ENCODE data around the gene ADAM22.

DNA sequence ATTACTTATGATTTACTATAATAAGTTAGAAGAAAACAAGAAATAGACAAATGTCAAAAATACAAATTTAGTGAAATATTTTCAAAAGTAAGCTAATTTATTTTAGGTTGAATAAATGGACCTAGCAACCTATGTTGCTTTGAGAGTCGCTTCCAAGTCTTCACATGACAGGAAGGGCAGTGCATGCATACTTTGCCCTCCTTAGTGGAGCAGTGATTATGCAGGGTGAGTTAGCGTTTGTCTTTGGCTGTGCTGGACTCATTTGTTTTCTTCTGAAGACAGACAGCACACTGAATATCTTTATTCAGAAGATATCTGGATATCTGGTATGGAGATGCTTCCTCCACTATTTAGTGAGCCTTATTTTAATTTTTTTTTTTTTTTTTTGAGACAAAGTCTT lies 183.3 kb downstream of the ADAM22 start:
- TF ChIP-seq POLR2A (IDR thresholded peaks at IDR 0.05; ENCODE audit: low read depth, low read length) (no peak), POLR2AphosphoS5 (IDR thresholded peaks at IDR 0.05; ENCODE audit: low read depth, low read length) (no peak), TAF1 (IDR thresholded peaks at IDR 0.05; ENCODE audit: low read depth, low read length) (no peak), PAX5 (IDR thresholded peaks at IDR 0.05; ENCODE audit: insufficient read depth, low read length, severe bottlenecking) (no peak)

Data from GM12891 (cell line).